Adrenal gland (tissue), 12 donors: ENCODE measurements around the gene CD28. TPM values are rescaled to one million over a fixed set of nuclear protein-coding genes. Genes with fewer than 3 reads are reported as not detected.
A peak's percentile ranks its signal among the peaks of the same experiment; 100 is the strongest.

Source experiments
- DNase-seq, 7 donors: peaks; one replicate each; pipeline ENCODE4 v3.0.0-alpha.2; 2019 to 2020
- H3K27ac ChIP-seq, 5 donors: fragments of 200-600 bp; sonication (generic) in 4 of 5; 1 replicate in 3 of 5; 2 replicates in 2 of 5; pipeline versions ENCODE4 v1.5.1 to v1.8.0; 2016 to 2020; ENCODE audit warnings: mild to moderate bottlenecking in 1 of 5
- H3K27me3 ChIP-seq: fragments of 200-600 bp; 2 replicates; pipeline ENCODE4 v1.8.0; 2021
- H3K36me3 ChIP-seq, 2 donors: fragments of 200-600 bp; replicated peaks in 1 of 2; 1 replicate in 1 of 2; 2 replicates in 1 of 2; pipeline versions ENCODE4 v1.5.1 to v1.8.0; 2018 to 2022
- H3K4me1 ChIP-seq, 2 donors: fragments of 200-600 bp; replicated peaks in 1 of 2; 1 replicate in 1 of 2; 2 replicates in 1 of 2; pipeline versions ENCODE4 v1.5.1 to v1.8.0; 2018 to 2021
- H3K4me3 ChIP-seq, 4 donors: fragments of 200-600 bp; sonication (generic) in 3 of 4; one replicate each; pipeline ENCODE4 v1.5.1; 2016 to 2018
- H3K9me3 ChIP-seq, 3 donors: fragments of 200-600 bp; sonication (generic) in 1 of 3; replicated peaks in 1 of 3; 1 replicate in 2 of 3; 2 replicates in 1 of 3; pipeline versions ENCODE4 v1.5.1 to v1.8.0; 2016 to 2021
- CTCF ChIP-seq, 6 experiments: fragments of 450-650 bp in 4 of 6; fragments of 200-600 bp in 2 of 6; sonication (generic) in 1 of 6; IDR thresholded peaks; 1 replicate in 5 of 6; 2 replicates in 1 of 6; pipeline versions ENCODE4 v1.5.1 to v1.8.0; 2016 to 2021; ENCODE audit warnings: antibody characterized with exemption in 6 of 6, mild to moderate bottlenecking in 2 of 6, moderate library complexity in 1 of 6
- POLR2A ChIP-seq, 2 donors: fragments of 450-650 bp; IDR thresholded peaks; one replicate each; pipeline ENCODE4 v1.6.1; 2017; ENCODE audit warnings: antibody characterized with exemption in 2 of 2, mild to moderate bottlenecking in 2 of 2, moderate library complexity in 1 of 2
- WGBS, 4 donors: extraction: QIAGEN DNeasy Blood & Tissue Kit in 2 of 4; methylation state at CpG; one replicate each; pipeline versions ENCODE4 v1.1.5 to v1.1.7; 2013 to 2017; 5-methylcytosine and 5-hydroxymethylcytosine counted together
- intact Hi-C, 2 donors: fragments of 100-400 bp; cut with DNase I; formaldehyde crosslinking; loops; one replicate each; pipeline versions ENCODE4 v1.14.1 to v1.15.0; 2022 to 2023
- polyA plus RNA-seq, 3 donors: library from polyadenylated mRNA; stranded (reverse); fragments of 200-250 nt in 2 of 3; fragments of 350-450 nt in 1 of 3; fragmentation: Illumina TruSeq in 1 of 3; extraction: RNeasy Lipid Tissue Mini Kit (QIAGEN cat#74804) in 1 of 3; gene quantifications; one replicate each; pipeline ENCODE4 v1.2.3, GENCODE V29; 2013 to 2014
- total RNA-seq, 9 donors: library from RNA; depleted of rRNA in 4 of 9; stranded (reverse); fragments of >200 nt in 4 of 9; fragments of 120-200 nt in 1 of 9; fragmentation: NEBNext Ultra II Directional in 1 of 9; extraction: Animal tissue kit (Norgen Biotek cat#: 25700) in 1 of 9; gene quantifications; one replicate each; pipeline versions ENCODE4 v1.1.0 to v1.2.4, GENCODE V29; 2013 to 2023
- donor health status: healthy with polysubstance abuse.
- donor health status: Bipolar disorder and iron deficiency.
- donor health status: DM: yes; HTN: yes; CAD: no.
- donor health status: DM: no; HTN: no; CAD: no.
- donor health status: DM: no; HTN: no; CAD: no.
- donor health status: DM: yes; HTN: yes; CAD: no.

The CD28 gene
- total and polyA plus RNA-seq, 12 donors, result 0.08 to 1.4 (median 0.32) TPM; not detected in 1

DNA sequence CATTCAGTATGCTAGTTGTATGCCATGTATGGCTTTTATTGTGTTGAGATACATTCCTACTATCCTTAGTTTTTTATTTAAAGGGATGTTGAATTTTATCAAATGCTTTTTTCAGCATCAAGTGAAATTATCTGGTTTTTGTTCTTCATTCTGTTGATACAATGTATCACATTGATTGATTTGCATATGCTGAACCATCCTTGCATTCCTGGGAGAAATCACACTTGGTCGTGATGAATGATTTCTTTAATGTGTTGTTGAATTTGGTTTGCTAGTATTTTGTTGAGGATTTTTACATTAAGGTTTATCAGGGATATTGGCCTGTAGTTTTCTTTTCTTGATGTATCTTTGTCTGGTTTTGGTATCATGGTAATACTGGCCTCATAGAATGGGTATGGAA lies 49.7 kb downstream of the CD28 start:
- Histone ChIP-seq H3K4me3 (no peak overlapping the region), H3K36me3 (no peaks in the 10 kb centered on the region), H3K4me1 (peaks cover 0 to 12% of the 10 kb centered on the region in 2 donors), H3K27ac (no peak overlapping the region), H3K9me3 (peaks cover 0 to 9% (median 0%) of the 10 kb centered on the region in 3 donors), H3K27me3 (no peaks in the 10 kb centered on the region)
- intact Hi-C loops, result no loop called here
- no peak for TF ChIP-seq POLR2A (IDR thresholded peaks at IDR 0.05)
- no peak for TF ChIP-seq CTCF (IDR thresholded peaks at IDR 0.05)
- DNase-seq, result no peak
- WGBS, 4 donors, result 76 to 100% (median 85%) methylated on average over 1 of the region's 1 CpG

GRCh38 chr2:203758841-203759689 lies 52.6 kb downstream of the CD28 start:
- peak overlapping the region in 3 of 5 donors; percentile 38 to 62 (median 44) for H3K27ac ChIP-seq
- no peaks in the 10 kb centered on the region for H3K36me3 ChIP-seq
- WGBS, 4 donors, result 45 to 58% (median 48%) methylated on average over 4 of the region's 4 CpGs
- H3K27me3 ChIP-seq, result no peaks in the 10 kb centered on the region
- H3K9me3 ChIP-seq, result peaks cover 0 to 9% (median 0%) of the 10 kb centered on the region in 3 donors
- TF ChIP-seq CTCF (IDR thresholded peaks at IDR 0.05), result no peak
- no peak for TF ChIP-seq POLR2A (IDR thresholded peaks at IDR 0.05)
- DNase-seq, result peak in 6 of 7 donors; percentile 56 to 71 (median 64)
- H3K4me3 ChIP-seq, result no peak overlapping the region
- intact Hi-C loops, result no loop called here
- peaks cover 0 to 12% of the 10 kb centered on the region in 2 donors for H3K4me1 ChIP-seq

DNA sequence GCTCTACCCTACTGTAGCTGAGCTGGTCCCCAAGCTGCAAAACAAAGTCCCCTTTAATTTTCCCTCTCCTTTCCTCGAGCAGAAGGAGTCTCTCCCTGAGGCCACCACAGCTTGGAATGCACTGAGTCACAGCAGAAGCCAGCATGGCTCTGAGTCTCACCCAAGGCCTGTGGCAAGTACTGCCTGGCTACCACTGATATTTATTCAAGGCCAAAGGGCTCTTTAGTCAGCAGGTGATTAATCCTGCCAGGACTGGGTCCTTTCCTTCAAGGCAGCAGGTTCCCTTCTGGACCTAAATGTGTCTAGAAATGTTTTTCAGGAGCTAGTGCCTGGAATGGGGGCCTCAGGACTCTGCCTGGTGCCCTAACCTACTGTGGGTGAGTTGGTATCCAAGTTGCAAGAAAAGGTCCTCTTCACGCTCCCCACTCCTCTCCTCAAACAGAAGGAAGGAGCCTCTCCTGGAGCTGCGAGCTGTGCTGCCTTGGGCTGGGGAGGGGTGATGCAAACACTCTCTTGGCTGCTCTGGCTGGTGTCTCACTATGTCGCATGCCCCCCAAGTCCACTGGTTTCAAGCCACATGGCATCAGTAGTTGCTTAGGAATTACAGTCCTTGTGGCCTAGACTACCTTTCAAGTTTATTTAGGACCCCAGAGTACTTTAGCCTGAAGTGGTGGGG lies 53.4 kb downstream of the CD28 start:
- no peaks in the 10 kb centered on the region for H3K36me3 ChIP-seq
- H3K4me1 ChIP-seq, result peaks cover 0 to 12% of the 10 kb centered on the region in 2 donors
- peak overlapping the region in 2 of 5 donors; percentile 38 to 62 for H3K27ac ChIP-seq
- intact Hi-C loops, result no loop called here
- 82 to 93% (median 87%) methylated on average over 4 of the region's 4 CpGs for WGBS, 4 donors
- no peak overlapping the region for H3K4me3 ChIP-seq
- DNase-seq, result peak; percentile 40 to 77 (median 72)
- no peaks in the 10 kb centered on the region for H3K27me3 ChIP-seq
- H3K9me3 ChIP-seq, result peaks cover 0 to 9% (median 0%) of the 10 kb centered on the region in 3 donors
- TF ChIP-seq CTCF (IDR thresholded peaks at IDR 0.05), result no peak

GRCh38 chr2:203761121-203761520 lies 54.7 kb downstream of the CD28 start:
- 94 to 100% (median 97%) methylated on average over 1 of the region's 1 CpG for whole genome bisulfite sequencing, 4 donors
- Histone ChIP-seq H3K27me3 (no peaks in the 10 kb centered on the region), H3K9me3 (peaks cover 0 to 1% (median 0%) of the 10 kb centered on the region in 3 donors), H3K4me1 (peaks cover 0 to 12% of the 10 kb centered on the region in 2 donors), H3K27ac (no peak overlapping the region), H3K36me3 (no peaks in the 10 kb centered on the region), H3K4me3 (no peak overlapping the region)
- intact Hi-C loops, result no loop called here
- DNase-seq, result no peak
- TF ChIP-seq CTCF (IDR thresholded peaks at IDR 0.05), result no peak
- no peak for TF ChIP-seq POLR2A (IDR thresholded peaks at IDR 0.05)
